Psoas muscle (tissue), 8 donors: ENCODE measurements around the gene TRMU. TPM values are rescaled to one million over a fixed set of nuclear protein-coding genes. Genes with fewer than 3 reads are reported as not detected.

Experiments
- ATAC-seq, 4 donors: fragments of 200-7000 bp; cut with Tn5 transposase; one replicate each; pipeline ENCODE4 v1.9.1; 2020; ENCODE audit warnings: moderate library complexity in 3 of 4, mild to moderate bottlenecking in 2 of 4
- DNase-seq, 2 donors: peaks; one replicate each; pipeline ENCODE4 v3.0.0-alpha.2; 2020
- H3K27ac ChIP-seq: fragments of 200-600 bp; one replicate; pipeline ENCODE4 v1.8.0; 2022
- H3K27me3 ChIP-seq, 3 donors: fragments of 200-600 bp in 1 of 3; one replicate each; pipeline versions ENCODE4 v1.6.1 to v1.8.0; 2013 to 2022; ENCODE audit warnings: low read length in 2 of 3, mild to moderate bottlenecking in 2 of 3, moderate library complexity in 1 of 3; ENCODE audit not compliant: insufficient read depth in 3 of 3
- H3K36me3 ChIP-seq, 2 donors: fragments of 200-600 bp in 1 of 2; one replicate each; pipeline versions ENCODE4 v1.6.1 to v1.8.0; 2013 to 2022; ENCODE audit warnings: low read depth in 1 of 2, mild to moderate bottlenecking in 1 of 2, moderate library complexity in 1 of 2; ENCODE audit not compliant: insufficient read depth in 1 of 2
- H3K4me1 ChIP-seq: fragments of 200-600 bp; one replicate; pipeline ENCODE4 v1.8.0; 2022
- H3K4me3 ChIP-seq: fragments of 200-600 bp; one replicate; pipeline ENCODE4 v1.8.0; 2022; ENCODE audit warnings: mild to moderate bottlenecking
- H3K9me3 ChIP-seq: fragments of 200-600 bp; one replicate; pipeline ENCODE4 v1.8.0; 2022
- WGBS, 3 donors: extraction: QIAGEN DNeasy Blood & Tissue Kit; methylation state at CpG; one replicate each; pipeline versions ENCODE4 v1.1.6 to v1.1.7; 2013; 5-methylcytosine and 5-hydroxymethylcytosine counted together
- intact Hi-C, 2 donors: fragments of 100-400 bp; cut with DNase I; formaldehyde crosslinking; loops; one replicate each; pipeline versions ENCODE4 v1.11.0 to v1.14.2; 2022
- polyA plus RNA-seq, 3 donors: library from polyadenylated mRNA; stranded (reverse); fragments of 200-250 nt; gene quantifications; one replicate each; pipeline ENCODE4 v1.2.3, GENCODE V29; 2013
- total RNA-seq, 4 donors: library from RNA; stranded (reverse); fragmentation: NEBNext Ultra II Directional in 2 of 4; extraction: Animal tissue kit (Norgen Biotek cat#: 25700) in 2 of 4; gene quantifications; one replicate each; pipeline versions ENCODE4 v1.2.1 to v1.2.4, GENCODE V29; 2021 to 2023
- TF ChIP-seq, protein P1 (sequence below): fragments of 200-600 bp; IDR thresholded peaks from one replicate; pipeline ENCODE4 v1.8.0; 2022; ENCODE audit warnings: antibody characterized with exemption
- donor health status: healthy with polysubstance abuse.
- donor health status: DM: no; HTN: no; CAD: no; lungs with moderate emphysema.
- donor health status: Bipolar disorder and iron deficiency.
- donor health status: healthy.
- donor health status: DM: yes; HTN: yes; CAD: no.
- donor health status: DM: no; HTN: no; CAD: no.
- donor health status: DM: no; HTN: no; CAD: no.
- donor health status: DM: yes; HTN: yes; CAD: no.

Gene TRMU
- total and polyA plus RNA-seq, 7 donors, result 9.6 to 37.1 (median 17.4) TPM

DNA sequence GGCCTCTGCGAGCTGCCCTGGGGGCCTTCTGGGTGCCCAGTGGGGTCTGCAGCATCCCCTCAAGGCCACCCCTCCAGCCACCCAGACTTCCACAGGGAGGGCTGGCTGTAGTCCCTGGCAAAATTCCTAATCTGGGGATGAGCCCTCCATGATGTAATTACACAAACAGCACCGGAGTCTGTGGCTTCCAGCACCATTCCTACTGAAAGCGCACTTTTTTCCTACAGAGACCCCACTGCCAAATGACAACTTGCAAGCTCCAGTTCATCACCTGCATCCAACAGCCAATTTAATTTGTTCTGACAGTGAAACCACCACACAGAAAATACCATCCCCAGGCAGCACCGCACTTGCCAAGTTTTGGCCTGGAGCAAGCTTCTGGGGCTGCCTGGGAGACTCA, 70.4 kb downstream of the TRMU start:
- intact Hi-C loops, result no loop called here
- Histone ChIP-seq H3K4me3 (no peak overlapping the region), H3K27me3 (no peaks in the 10 kb centered on the region), H3K9me3 (no peaks in the 10 kb centered on the region), H3K4me1 (no peaks in the 10 kb centered on the region), H3K27ac (no peak overlapping the region), H3K36me3 (no peaks in the 10 kb centered on the region)
- no peak for ATAC-seq
- DNase-seq, result no peak
- TF ChIP-seq, protein P1, sequence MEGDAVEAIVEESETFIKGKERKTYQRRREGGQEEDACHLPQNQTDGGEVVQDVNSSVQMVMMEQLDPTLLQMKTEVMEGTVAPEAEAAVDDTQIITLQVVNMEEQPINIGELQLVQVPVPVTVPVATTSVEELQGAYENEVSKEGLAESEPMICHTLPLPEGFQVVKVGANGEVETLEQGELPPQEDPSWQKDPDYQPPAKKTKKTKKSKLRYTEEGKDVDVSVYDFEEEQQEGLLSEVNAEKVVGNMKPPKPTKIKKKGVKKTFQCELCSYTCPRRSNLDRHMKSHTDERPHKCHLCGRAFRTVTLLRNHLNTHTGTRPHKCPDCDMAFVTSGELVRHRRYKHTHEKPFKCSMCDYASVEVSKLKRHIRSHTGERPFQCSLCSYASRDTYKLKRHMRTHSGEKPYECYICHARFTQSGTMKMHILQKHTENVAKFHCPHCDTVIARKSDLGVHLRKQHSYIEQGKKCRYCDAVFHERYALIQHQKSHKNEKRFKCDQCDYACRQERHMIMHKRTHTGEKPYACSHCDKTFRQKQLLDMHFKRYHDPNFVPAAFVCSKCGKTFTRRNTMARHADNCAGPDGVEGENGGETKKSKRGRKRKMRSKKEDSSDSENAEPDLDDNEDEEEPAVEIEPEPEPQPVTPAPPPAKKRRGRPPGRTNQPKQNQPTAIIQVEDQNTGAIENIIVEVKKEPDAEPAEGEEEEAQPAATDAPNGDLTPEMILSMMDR, result no peak
- WGBS, 3 donors, result 66 to 72% (median 66%) methylated on average over 4 of the region's 4 CpGs

DNA sequence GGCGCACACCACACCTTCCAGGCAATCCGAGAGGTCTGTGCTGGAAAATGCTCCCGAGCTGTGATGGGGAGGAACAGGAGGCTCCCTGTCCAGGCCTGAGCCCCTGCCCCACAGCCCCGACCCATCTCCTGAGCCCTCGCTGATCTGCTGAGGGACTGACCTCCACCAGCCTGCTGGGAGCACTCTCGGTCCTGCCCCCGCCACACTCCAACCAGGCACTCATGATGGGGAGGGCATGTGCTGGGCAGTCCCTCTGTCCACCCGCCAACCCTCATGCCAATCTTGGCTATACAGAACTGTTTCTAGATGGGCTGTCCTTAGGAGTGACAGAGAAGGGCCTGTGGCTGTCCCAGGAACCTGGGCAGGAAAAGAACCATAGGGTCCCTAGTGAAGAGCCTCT, 70.8 kb downstream of the TRMU start:
- TF ChIP-seq, protein P1, result no peak
- Histone ChIP-seq H3K36me3 (no peaks in the 10 kb centered on the region), H3K4me1 (no peaks in the 10 kb centered on the region), H3K4me3 (no peak overlapping the region), H3K27me3 (no peaks in the 10 kb centered on the region), H3K9me3 (no peaks in the 10 kb centered on the region), H3K27ac (no peak overlapping the region)
- intact Hi-C loops, result no loop called here
- DNase-seq, result no peak
- no peak for ATAC-seq
- WGBS, 3 donors, result 75 to 85% (median 79%) methylated on average over 8 of the region's 8 CpGs

DNA sequence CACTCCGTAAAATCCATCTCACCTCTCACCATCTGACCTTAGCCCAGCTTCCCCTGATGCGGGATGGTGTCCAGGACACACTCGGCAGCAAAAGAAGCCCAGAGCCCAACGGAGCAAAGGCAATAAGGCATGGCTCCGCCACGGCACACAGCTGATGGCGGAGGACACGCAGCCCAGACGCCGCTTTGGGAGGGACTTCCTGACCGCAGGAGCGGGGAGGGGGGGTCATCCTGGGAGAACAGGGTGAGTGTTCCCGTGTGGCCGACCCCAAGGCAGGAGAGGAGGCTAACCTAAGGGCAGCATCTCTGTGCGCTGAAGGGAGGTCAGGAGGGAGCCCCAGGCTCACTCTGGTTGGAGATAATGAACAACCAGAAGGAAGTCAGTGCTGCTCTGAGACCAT, 71.3 kb downstream of the TRMU start:
- H3K27me3 ChIP-seq, result no peaks in the 10 kb centered on the region
- no peak overlapping the region for H3K4me3 ChIP-seq
- H3K36me3 ChIP-seq, result no peaks in the 10 kb centered on the region
- TF ChIP-seq, protein P1, result no peak
- H3K27ac ChIP-seq, result no peak overlapping the region
- intact Hi-C loops, result no loop called here
- H3K4me1 ChIP-seq, result no peaks in the 10 kb centered on the region
- ATAC-seq, result no peak
- no peaks in the 10 kb centered on the region for H3K9me3 ChIP-seq
- DNase-seq, result no peak
- WGBS, 3 donors, result 73 to 80% (median 77%) methylated on average over 15 of the region's 15 CpGs

Other genes with a start within 250 kb of the TRMU start
- 10 to 100 TPM; 37.3 to 55.8 (median 46.2) TPM for gene PPARA, start 185.2 kb upstream of the TRMU start, total RNA-seq
- gene PPARA, start 185.2 kb upstream of the TRMU start, polyA plus RNA-seq, result 10 to 100 TPM; 11.0 to 30.6 (median 12.1) TPM
- 1 to 10 TPM; 5.3 to 9.1 (median 8.8) TPM for gene CDPF1, start 85.4 kb upstream of the TRMU start, total RNA-seq
- gene CDPF1, start 85.4 kb upstream of the TRMU start, polyA plus RNA-seq, result 10 to 100 TPM; 11.2 to 17.8 (median 14.3) TPM
- not detected for gene PKDREJ, start 72.4 kb upstream of the TRMU start, total RNA-seq
- gene PKDREJ, start 72.4 kb upstream of the TRMU start, polyA plus RNA-seq, result under 1 TPM in 2 of 3 donors, not detected in 1; under 0.01 to 0.03 TPM
- gene TTC38, start 67.7 kb upstream of the TRMU start, total RNA-seq, result 10 to 100 TPM; 11.3 to 19.5 (median 14.9) TPM
- gene TTC38, start 67.7 kb upstream of the TRMU start, polyA plus RNA-seq, result 10 to 100 TPM in 2 of 3 donors, 1 to 10 TPM in 1; 9.9 to 15.0 (median 13.4) TPM
- gene GTSE1, start 38.8 kb upstream of the TRMU start, total RNA-seq, result under 1 TPM in 3 of 4 donors, not detected in 1; 0.15 to 0.47 (median 0.29) TPM
- gene GTSE1, start 38.8 kb upstream of the TRMU start, polyA plus RNA-seq, result under 1 TPM; 0.04 to 0.18 (median 0.13) TPM
- under 1 TPM; 0.10 to 0.39 (median 0.20) TPM for gene CELSR1, start 201.9 kb downstream of the TRMU start, total RNA-seq
- gene CELSR1, start 201.9 kb downstream of the TRMU start, polyA plus RNA-seq, result under 1 TPM; 0.09 to 0.18 (median 0.18) TPM